A549 (cell line): ENCODE results near the gene IL17RA.

Source experiments
- ATOH8 ChIP-seq: fragments of 250-450 bp; sonication (Bioruptor Pico); IDR thresholded peaks from 2 replicates; pipeline ENCODE4 v1.5.0; 2020; ENCODE audit warnings: low read depth, mild to moderate bottlenecking, moderate library complexity
- ESRRA ChIP-seq: fragments of 150-350 bp; IDR thresholded peaks from 2 replicates; pipeline ENCODE4 v1.6.1; 2014; ENCODE audit warnings: mild to moderate bottlenecking, low read length, borderline replicate concordance
- FOSL2 ChIP-seq, 2 experiments: fragments of 450-650 bp in 1 of 2; fragments of >200 bp in 1 of 2; sonication (Bioruptor Twin) in 1 of 2; formaldehyde crosslinking; IDR thresholded peaks; 2 replicates each; pipeline versions ENCODE4 v1.5.0 to v1.6.1; 2016 to 2020; ENCODE audit warnings: mild to moderate bottlenecking in 1 of 2, moderate library complexity in 1 of 2
- MAFK ChIP-seq: fragments of 450-650 bp; IDR thresholded peaks from 2 replicates; pipeline ENCODE4 v1.6.1; 2014; ENCODE audit not compliant: partially characterized antibody
- NPAS2 ChIP-seq: fragments of 250-450 bp; sonication (Bioruptor Pico); IDR thresholded peaks from 2 replicates; pipeline ENCODE4 v1.8.0; 2022; ENCODE audit warnings: mild to moderate bottlenecking, moderate library complexity, borderline replicate concordance
- POLR2A ChIP-seq: IDR thresholded peaks from 2 replicates; pipeline ENCODE4 v1.6.1; 2012; ENCODE audit warnings: mild to moderate bottlenecking, low read length
- RFX5 ChIP-seq: fragments of 450-650 bp; IDR thresholded peaks from 2 replicates; pipeline ENCODE4 v1.7.1; 2014; ENCODE audit warnings: antibody characterized with exemption, mild to moderate bottlenecking, moderate library complexity
- TF ChIP-seq, protein P1 (sequence below): fragments of >200 bp; sonication (Bioruptor Twin); formaldehyde crosslinking; IDR thresholded peaks from 3 replicates; pipeline ENCODE4 v1.5.1; 2016
- TF ChIP-seq, protein P2 (sequence below): IDR thresholded peaks from 2 replicates; pipeline ENCODE4 v1.6.1; 2012

DNA sequence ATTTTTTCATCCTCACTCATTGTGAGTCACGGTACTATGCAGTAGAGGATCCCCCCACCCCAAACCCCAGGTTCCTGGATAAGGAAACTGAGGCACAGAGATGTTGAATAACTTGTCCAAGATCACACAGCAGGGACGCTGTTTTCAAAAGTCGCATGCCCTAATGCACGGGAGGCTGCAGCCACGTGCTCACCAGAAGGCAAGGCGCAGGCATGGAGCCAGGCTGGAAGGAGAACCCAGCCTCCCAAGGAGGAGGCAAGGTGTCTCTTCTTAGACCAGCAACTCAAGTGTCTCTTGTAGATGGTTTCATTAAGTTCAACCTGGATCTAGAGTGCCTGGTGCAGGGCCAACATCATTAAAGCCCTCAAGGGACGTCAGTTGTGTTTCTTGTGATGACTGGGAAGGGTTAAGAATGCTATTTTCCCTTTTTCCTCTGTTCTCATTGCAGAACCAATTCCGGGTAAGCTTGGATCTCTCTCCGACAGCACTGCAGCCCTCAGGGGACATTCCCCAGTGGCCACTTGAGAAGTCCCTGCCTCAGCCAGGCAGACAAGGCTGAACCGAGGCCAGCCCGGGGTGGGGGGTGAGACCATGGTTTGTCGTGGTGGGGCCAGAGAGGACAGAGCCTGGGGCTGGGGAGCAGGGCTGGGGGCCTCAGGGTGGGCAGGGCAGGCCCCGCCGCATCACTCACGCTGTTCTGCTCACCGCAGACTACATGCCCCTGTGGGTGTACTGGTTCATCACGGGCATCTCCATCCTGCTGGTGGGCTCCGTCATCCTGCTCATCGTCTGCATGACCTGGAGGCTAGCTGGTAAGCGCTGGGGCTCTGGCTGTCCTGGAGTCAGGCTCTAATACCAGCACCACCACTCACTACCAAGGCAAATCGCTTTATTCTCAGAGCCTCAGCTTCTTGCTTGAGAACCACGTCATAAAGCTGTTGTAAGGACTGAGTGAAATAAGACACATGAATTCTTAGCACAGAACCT is 20.6 kb downstream of the IL17RA start:
- TF ChIP-seq RFX5 (no peak), NPAS2 (CRISPR knock-in tag) (no peak), POLR2A (no peak), FOSL2 (IDR thresholded peaks at IDR 0.05) (no peak), FOSL2 (CRISPR knock-in tag; IDR thresholded peaks at IDR 0.05) (no peak), ATOH8 (CRISPR knock-in tag) (no peak), ESRRA (no peak), MAFK (no peak)
- TF ChIP-seq, protein P1, sequence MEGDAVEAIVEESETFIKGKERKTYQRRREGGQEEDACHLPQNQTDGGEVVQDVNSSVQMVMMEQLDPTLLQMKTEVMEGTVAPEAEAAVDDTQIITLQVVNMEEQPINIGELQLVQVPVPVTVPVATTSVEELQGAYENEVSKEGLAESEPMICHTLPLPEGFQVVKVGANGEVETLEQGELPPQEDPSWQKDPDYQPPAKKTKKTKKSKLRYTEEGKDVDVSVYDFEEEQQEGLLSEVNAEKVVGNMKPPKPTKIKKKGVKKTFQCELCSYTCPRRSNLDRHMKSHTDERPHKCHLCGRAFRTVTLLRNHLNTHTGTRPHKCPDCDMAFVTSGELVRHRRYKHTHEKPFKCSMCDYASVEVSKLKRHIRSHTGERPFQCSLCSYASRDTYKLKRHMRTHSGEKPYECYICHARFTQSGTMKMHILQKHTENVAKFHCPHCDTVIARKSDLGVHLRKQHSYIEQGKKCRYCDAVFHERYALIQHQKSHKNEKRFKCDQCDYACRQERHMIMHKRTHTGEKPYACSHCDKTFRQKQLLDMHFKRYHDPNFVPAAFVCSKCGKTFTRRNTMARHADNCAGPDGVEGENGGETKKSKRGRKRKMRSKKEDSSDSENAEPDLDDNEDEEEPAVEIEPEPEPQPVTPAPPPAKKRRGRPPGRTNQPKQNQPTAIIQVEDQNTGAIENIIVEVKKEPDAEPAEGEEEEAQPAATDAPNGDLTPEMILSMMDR, result no peak
- TF ChIP-seq, protein P2, sequence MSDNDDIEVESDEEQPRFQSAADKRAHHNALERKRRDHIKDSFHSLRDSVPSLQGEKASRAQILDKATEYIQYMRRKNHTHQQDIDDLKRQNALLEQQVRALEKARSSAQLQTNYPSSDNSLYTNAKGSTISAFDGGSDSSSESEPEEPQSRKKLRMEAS, result no peak
